Kidney (tissue), 14 donors: Measurements from ENCODE around the gene RPL39L. TPM values are rescaled to one million over a fixed set of nuclear protein-coding genes. Genes with fewer than 3 reads are reported as not detected.

Experiments
- DNase-seq, 5 donors: peaks; one replicate each; pipeline ENCODE4 v3.0.0-alpha.2; 2013 to 2020
- FAIRE-seq: peaks from 2 replicates; lab custom pipeline; 2012; peaks lifted over from hg19 to GRCh38; lab: Jason Lieb, UNC
- H3K27ac ChIP-seq, 2 donors: one replicate each; pipeline ENCODE4 v1.7.0; 2013; ENCODE audit warnings: low read depth in 2 of 2, low read length in 2 of 2, inconsistent platforms in 1 of 2
- H3K27me3 ChIP-seq: one replicate; pipeline ENCODE4 v1.7.1; 2013; ENCODE audit warnings: low read length, inconsistent platforms; ENCODE audit not compliant: control insufficient read depth, insufficient read depth
- H3K36me3 ChIP-seq, 3 donors: one replicate each; pipeline versions ENCODE4 v1.7.0 to v1.7.1; 2013; ENCODE audit warnings: low read length in 3 of 3, control low read depth in 1 of 3, inconsistent platforms in 1 of 3; ENCODE audit not compliant: insufficient read depth in 3 of 3, control insufficient read depth in 2 of 3
- H3K4me1 ChIP-seq, 3 donors: one replicate each; pipeline versions ENCODE4 v1.7.0 to v1.7.1; 2013; ENCODE audit warnings: low read length in 3 of 3, inconsistent platforms in 1 of 3, low read depth in 1 of 3; ENCODE audit not compliant: control insufficient read depth in 2 of 3, insufficient read depth in 2 of 3
- H3K4me3 ChIP-seq, 3 donors: one replicate each; pipeline versions ENCODE4 v1.7.0 to v1.8.1; 2013; ENCODE audit warnings: low read length in 3 of 3, control low read depth in 1 of 3, inconsistent platforms in 1 of 3
- H3K9ac ChIP-seq, 3 donors: one replicate each; pipeline versions ENCODE4 v1.7.0 to v1.7.1; 2013; ENCODE audit warnings: low read length in 3 of 3, control low read depth in 1 of 3, inconsistent platforms in 1 of 3
- H3K9me3 ChIP-seq, 3 donors: one replicate each; pipeline versions ENCODE4 v1.7.0 to v1.7.1; 2013; ENCODE audit warnings: low read length in 3 of 3, control low read depth in 1 of 3, inconsistent platforms in 1 of 3; ENCODE audit not compliant: control insufficient read depth in 2 of 3, insufficient read depth in 1 of 3
- intact Hi-C: fragments of 100-400 bp; cut with DNase I; formaldehyde crosslinking; loops from one replicate; pipeline ENCODE4 v1.11.1; 2022
- polyA plus RNA-seq: library from polyadenylated mRNA; stranded (reverse); fragments of 350-450 nt; fragmentation: Illumina TruSeq; extraction: RNeasy Lipid Tissue Mini Kit (QIAGEN cat#74804); gene quantifications from one replicate; pipeline ENCODE4 v1.2.3, GENCODE V29; 2014; ENCODE audit warnings: low read depth, low replicate concordance; ENCODE audit not compliant: insufficient read depth
- total RNA-seq: library from RNA; stranded (reverse); fragmentation: NEBNext Ultra II Directional; extraction: Animal tissue kit (Norgen Biotek cat#: 25700); gene quantifications from one replicate; pipeline ENCODE4 v1.2.1, GENCODE V29; 2021
- TF ChIP-seq, protein P1 (sequence below): IDR thresholded peaks from 3 replicates; pipeline ENCODE4 v1.5.1; 2012; ENCODE audit warnings: mild to moderate bottlenecking, moderate library complexity, borderline replicate concordance; ENCODE audit not compliant: insufficient read depth; ENCODE audit errors: extremely low read depth
- donor health status: control.
- donor health status: control.
- donor health status: control.
- donor health status: control.
- donor health status: control.
- donor health status: DM: yes; HTN: yes; CAD: no.
- donor health status: Normal renal cell carcinoma (clear cell type).

The RPL39L gene
- total and polyA plus RNA-seq, 2 donors from 2014 or later, result 5.7 to 10.9 TPM

DNA sequence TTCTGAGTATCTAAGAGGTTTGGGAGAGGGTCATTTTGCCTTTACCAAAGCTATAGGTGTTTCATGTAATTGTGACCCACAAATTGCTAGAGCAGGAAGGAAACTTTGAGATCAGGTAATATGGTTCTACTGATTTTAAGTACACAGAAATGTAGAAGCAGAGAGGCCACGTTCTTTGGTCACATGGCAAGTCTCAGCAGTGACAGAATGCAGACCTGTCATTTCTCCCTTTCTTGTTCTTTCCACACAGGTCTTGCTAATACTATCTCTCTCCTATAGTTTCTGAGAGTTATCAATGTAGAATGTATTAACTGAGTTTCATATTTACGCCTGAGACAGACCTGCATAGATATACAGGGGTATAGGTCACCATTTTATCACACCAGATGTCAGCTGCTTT is 47.1 kb upstream of the RPL39L start:
- Histone ChIP-seq H3K9ac (no peak overlapping the region), H3K36me3 (no peaks in the 10 kb centered on the region), H3K4me3 (no peak overlapping the region), H3K4me1 (no peaks in the 10 kb centered on the region), H3K27me3 (no peaks in the 10 kb centered on the region), H3K27ac (no peak overlapping the region), H3K9me3 (no peaks in the 10 kb centered on the region)
- no peak for FAIRE-seq
- intact Hi-C loops, result no loop called here
- DNase-seq, result no peak
- TF ChIP-seq, protein P1, sequence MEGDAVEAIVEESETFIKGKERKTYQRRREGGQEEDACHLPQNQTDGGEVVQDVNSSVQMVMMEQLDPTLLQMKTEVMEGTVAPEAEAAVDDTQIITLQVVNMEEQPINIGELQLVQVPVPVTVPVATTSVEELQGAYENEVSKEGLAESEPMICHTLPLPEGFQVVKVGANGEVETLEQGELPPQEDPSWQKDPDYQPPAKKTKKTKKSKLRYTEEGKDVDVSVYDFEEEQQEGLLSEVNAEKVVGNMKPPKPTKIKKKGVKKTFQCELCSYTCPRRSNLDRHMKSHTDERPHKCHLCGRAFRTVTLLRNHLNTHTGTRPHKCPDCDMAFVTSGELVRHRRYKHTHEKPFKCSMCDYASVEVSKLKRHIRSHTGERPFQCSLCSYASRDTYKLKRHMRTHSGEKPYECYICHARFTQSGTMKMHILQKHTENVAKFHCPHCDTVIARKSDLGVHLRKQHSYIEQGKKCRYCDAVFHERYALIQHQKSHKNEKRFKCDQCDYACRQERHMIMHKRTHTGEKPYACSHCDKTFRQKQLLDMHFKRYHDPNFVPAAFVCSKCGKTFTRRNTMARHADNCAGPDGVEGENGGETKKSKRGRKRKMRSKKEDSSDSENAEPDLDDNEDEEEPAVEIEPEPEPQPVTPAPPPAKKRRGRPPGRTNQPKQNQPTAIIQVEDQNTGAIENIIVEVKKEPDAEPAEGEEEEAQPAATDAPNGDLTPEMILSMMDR, result no peak

DNA sequence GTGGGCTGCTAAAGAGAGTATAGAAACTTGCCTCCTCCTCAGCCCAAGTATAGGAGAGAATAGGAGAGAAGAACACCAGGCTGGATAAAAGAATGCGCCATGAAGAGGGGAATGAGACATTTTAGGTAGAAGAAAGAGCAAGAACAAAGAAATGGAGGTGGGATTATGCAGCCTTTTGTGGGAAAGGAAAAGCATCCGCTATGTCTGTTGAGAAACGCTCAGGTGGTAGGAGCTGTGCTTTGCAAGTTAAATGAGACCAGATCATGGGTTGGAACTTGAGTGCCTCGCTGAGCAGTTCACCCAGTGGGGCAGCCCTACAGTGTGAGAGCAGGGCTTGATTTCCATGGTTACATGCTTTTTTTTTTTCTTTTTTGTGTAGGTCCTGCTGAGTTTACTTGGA is 46.5 kb upstream of the RPL39L start:
- H3K4me3 ChIP-seq, result no peak overlapping the region
- intact Hi-C loops, result no loop called here
- H3K36me3 ChIP-seq, result no peaks in the 10 kb centered on the region
- no peak overlapping the region for H3K27ac ChIP-seq
- no peaks in the 10 kb centered on the region for H3K9me3 ChIP-seq
- FAIRE-seq, result no peak
- H3K4me1 ChIP-seq, result no peaks in the 10 kb centered on the region
- no peak overlapping the region for H3K9ac ChIP-seq
- H3K27me3 ChIP-seq, result no peaks in the 10 kb centered on the region
- TF ChIP-seq, protein P1, result no peak
- DNase-seq, result no peak

DNA sequence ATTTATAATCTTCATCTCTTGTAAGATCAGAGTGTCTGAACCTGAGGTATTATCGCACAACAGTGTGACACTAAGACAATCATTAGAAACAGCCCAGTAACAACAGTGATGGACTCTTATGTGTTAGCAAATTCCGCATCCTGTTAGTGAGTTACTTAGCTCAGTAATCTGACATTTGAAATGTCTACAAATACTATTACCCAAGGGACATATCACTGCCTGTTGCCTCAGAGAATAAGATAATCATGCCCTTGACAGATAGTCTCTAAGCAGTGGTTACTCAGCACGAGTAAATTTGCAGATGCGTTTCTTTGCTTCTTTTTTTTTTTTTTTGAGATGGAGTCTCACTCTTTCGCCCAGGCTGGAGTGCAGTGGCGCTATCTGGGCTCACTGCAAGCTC is 44.6 kb upstream of the RPL39L start:
- intact Hi-C loops, result no loop called here
- H3K36me3 ChIP-seq, result no peaks in the 10 kb centered on the region
- TF ChIP-seq, protein P1, result no peak
- H3K27ac ChIP-seq, result no peak overlapping the region
- DNase-seq (no peak), FAIRE-seq (no peak)
- H3K9me3 ChIP-seq, result no peaks in the 10 kb centered on the region
- no peak overlapping the region for H3K4me3 ChIP-seq
- H3K27me3 ChIP-seq, result no peaks in the 10 kb centered on the region
- no peaks in the 10 kb centered on the region for H3K4me1 ChIP-seq
- H3K9ac ChIP-seq, result no peak overlapping the region

DNA sequence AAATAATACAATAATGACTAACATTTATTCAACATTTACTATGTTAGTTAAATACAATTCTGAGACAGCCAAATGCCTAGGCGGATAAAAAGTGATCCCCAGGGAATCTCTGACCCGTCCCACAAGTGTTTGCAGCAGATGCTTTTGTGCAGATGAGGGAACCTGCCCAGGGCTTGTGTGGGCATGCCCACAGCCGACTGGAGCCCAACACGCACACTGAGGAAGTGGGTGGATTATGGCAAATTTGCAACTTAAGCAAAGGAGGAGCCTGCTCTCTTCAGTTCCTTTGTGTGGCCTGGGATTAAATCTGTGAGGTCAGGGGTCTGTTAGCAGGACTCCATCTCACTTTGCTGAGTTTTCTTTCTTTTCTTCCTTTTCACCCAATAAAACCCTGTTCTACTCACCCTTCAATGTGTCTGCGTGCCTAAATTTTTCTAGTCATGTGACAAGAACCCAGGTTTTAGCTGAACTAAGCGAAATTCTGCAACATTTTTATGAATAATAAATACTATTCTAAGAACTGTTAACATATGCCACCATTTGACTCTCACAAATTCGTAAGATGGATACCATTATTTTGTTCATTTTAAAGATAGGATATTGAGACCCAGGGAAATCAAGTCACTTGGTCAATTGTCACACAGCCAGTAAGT is 44.0 kb upstream of the RPL39L start:
- intact Hi-C loops, result no loop called here
- no peak overlapping the region for H3K27ac ChIP-seq
- no peaks in the 10 kb centered on the region for H3K9me3 ChIP-seq
- no peak for FAIRE-seq
- no peaks in the 10 kb centered on the region for H3K27me3 ChIP-seq
- TF ChIP-seq, protein P1, result no peak
- no peak for DNase-seq
- no peak overlapping the region for H3K9ac ChIP-seq
- H3K4me3 ChIP-seq, result no peak overlapping the region
- no peaks in the 10 kb centered on the region for H3K36me3 ChIP-seq
- H3K4me1 ChIP-seq, result no peaks in the 10 kb centered on the region
